IMR-90 (cell line): ENCODE data around the gene ATP1A4. TPM values are rescaled to one million over a fixed set of nuclear protein-coding genes. Genes with fewer than 3 reads are reported as not detected.
A peak's percentile ranks its signal among the peaks of the same experiment; 100 is the strongest.

ENCODE experiments used
- ATAC-seq: fragments of 200-7000 bp; cut with Tn5 transposase; 2 replicates; pipeline ENCODE4 v1.9.1; 2020; ENCODE audit warnings: low read depth, mild to moderate bottlenecking, moderate library complexity
- BruUV-seq: library from RNA; stranded (reverse); fragments of 400-500 nt; replicated peaks from 2 replicates; lab custom pipeline; 2021; lab: Mats Ljungman, UMichigan
- CTCF ChIA-PET: fragments of 300-600 bp; formaldehyde crosslinking; extraction: SDS; loops from one replicate; lab custom pipeline; 2021; ENCODE audit warnings: antibody characterized with exemption; lab: Yijun Ruan, JAX
- POLR2A ChIA-PET: fragments of 300-600 bp; sonication (Branson Sonifier 250); formaldehyde crosslinking; loops from one replicate; lab custom pipeline; 2022; ENCODE audit warnings: antibody characterized with exemption; ENCODE audit not compliant: unreplicated experiment; lab: Charles Lee
- DNase-seq: peaks from one replicate; pipeline ENCODE4 v3.0.0; 2013
- H2AFZ ChIP-seq: replicated peaks from 2 replicates; pipeline ENCODE3; 2013; ENCODE audit warnings: low read length, mild to moderate bottlenecking; ENCODE audit not compliant: poor library complexity
- H2AK5ac ChIP-seq: 2 replicates; pipeline ENCODE4 v1.6.1; 2013; ENCODE audit warnings: low read depth, low read length, inconsistent platforms
- H2AK9ac ChIP-seq: replicated peaks from 2 replicates; pipeline ENCODE3; 2013; ENCODE audit warnings: mild to moderate bottlenecking, low read depth, low read length, moderate library complexity; ENCODE audit not compliant: poor library complexity
- H2BK120ac ChIP-seq: 2 replicates; pipeline ENCODE4 v1.6.1; 2013; ENCODE audit warnings: low read depth, low read length, inconsistent platforms
- H2BK15ac ChIP-seq: 3 replicates; pipeline ENCODE4 v1.6.1; 2013; ENCODE audit warnings: low read depth, low read length, inconsistent platforms
- H2BK20ac ChIP-seq: 2 replicates; pipeline ENCODE4 v1.6.1; 2013; ENCODE audit warnings: low read depth, mild to moderate bottlenecking, inconsistent platforms, low read length, moderate library complexity
- H2BK5ac ChIP-seq: 2 replicates; pipeline ENCODE4 v1.6.1; 2013; ENCODE audit warnings: mild to moderate bottlenecking, low read depth, low read length, inconsistent platforms; ENCODE audit not compliant: poor library complexity, severe bottlenecking
- H3K14ac ChIP-seq: replicated peaks from 2 replicates; pipeline ENCODE4 v1.6.1; 2013; ENCODE audit warnings: low read depth, low read length, inconsistent platforms
- H3K18ac ChIP-seq: 2 replicates; pipeline ENCODE4 v1.6.1; 2013; ENCODE audit warnings: low read depth, low read length, control low read depth
- H3K23ac ChIP-seq: 2 replicates; pipeline ENCODE4 v1.6.1; 2013; ENCODE audit warnings: low read depth, low read length, inconsistent platforms
- H3K27ac ChIP-seq: 2 replicates; pipeline ENCODE4 v1.5.1; 2013; ENCODE audit warnings: mild to moderate bottlenecking, control low read depth, low read length; ENCODE audit not compliant: insufficient read depth
- H3K27me3 ChIP-seq: 2 replicates; pipeline ENCODE4 v1.6.1; 2013; ENCODE audit warnings: low read length; ENCODE audit not compliant: control insufficient read depth, insufficient read depth
- H3K36me3 ChIP-seq: 2 replicates; pipeline ENCODE4 v1.6.1; 2013; ENCODE audit warnings: low read length, mixed read lengths; ENCODE audit not compliant: control insufficient read depth, insufficient read depth
- H3K4ac ChIP-seq: 2 replicates; pipeline ENCODE4 v1.6.1; 2013; ENCODE audit warnings: low read depth, low read length, inconsistent platforms
- H3K4me1 ChIP-seq: 2 replicates; pipeline ENCODE4 v1.6.1; 2013; ENCODE audit warnings: low read length, mixed read lengths; ENCODE audit not compliant: control insufficient read depth, insufficient read depth
- H3K4me2 ChIP-seq: 2 replicates; pipeline ENCODE4 v1.6.1; 2013; ENCODE audit warnings: low read depth, mild to moderate bottlenecking, control low read depth, low read length, moderate library complexity
- H3K4me3 ChIP-seq: 2 replicates; pipeline ENCODE4 v1.5.1; 2013; ENCODE audit warnings: low read depth, mild to moderate bottlenecking, control low read depth, low read length, moderate library complexity; ENCODE audit not compliant: insufficient read depth
- H3K56ac ChIP-seq: 2 replicates; pipeline ENCODE4 v1.6.1; 2013; ENCODE audit warnings: low read length, inconsistent platforms; ENCODE audit not compliant: insufficient read depth; ENCODE audit errors: extremely low read depth
- H3K79me1 ChIP-seq, 2 experiments: 2 replicates each; pipeline ENCODE4 v1.6.1; 2013; ENCODE audit warnings: low read length in 2 of 2, inconsistent platforms in 1 of 2, low read depth in 1 of 2
- H3K9ac ChIP-seq: 2 replicates; pipeline ENCODE4 v1.6.1; 2013; ENCODE audit warnings: low read depth, low read length, control low read depth
- H3K9me1 ChIP-seq: 2 replicates; pipeline ENCODE4 v1.6.1; 2013; ENCODE audit warnings: low read length, inconsistent platforms; ENCODE audit not compliant: insufficient read depth
- H3K9me3 ChIP-seq: 2 replicates; pipeline ENCODE4 v1.6.1; 2013; ENCODE audit warnings: low read length; ENCODE audit not compliant: control insufficient read depth, insufficient read depth
- H4K20me1 ChIP-seq: 2 replicates; pipeline ENCODE4 v1.6.1; 2013; ENCODE audit warnings: low read length, inconsistent platforms; ENCODE audit not compliant: insufficient read depth
- H4K5ac ChIP-seq: 2 replicates; pipeline ENCODE4 v1.6.1; 2013; ENCODE audit warnings: mild to moderate bottlenecking, low read depth, low read length, control low read depth
- H4K8ac ChIP-seq, 2 experiments: 2 replicates each; pipeline ENCODE4 v1.6.1; 2013; ENCODE audit warnings: low read depth in 2 of 2, low read length in 2 of 2, control low read depth in 1 of 2, inconsistent platforms in 1 of 2
- H4K91ac ChIP-seq: 2 replicates; pipeline ENCODE4 v1.6.1; 2013; ENCODE audit warnings: low read depth, low read length, inconsistent platforms; ENCODE audit not compliant: insufficient read depth
- CEBPB ChIP-seq: IDR thresholded peaks from 2 replicates; pipeline ENCODE4 v1.6.1; 2012; ENCODE audit warnings: low read depth, low read length, improper control_type of control experiment
- MAZ ChIP-seq: IDR thresholded peaks from 2 replicates; pipeline ENCODE4 v1.6.1; 2012; ENCODE audit warnings: low read depth, mild to moderate bottlenecking, low read length, improper control_type of control experiment, moderate library complexity, borderline replicate concordance
- RAD21 ChIP-seq: IDR thresholded peaks from 2 replicates; pipeline ENCODE4 v1.6.1; 2012; ENCODE audit warnings: low read length, improper control_type of control experiment
- RCOR1 ChIP-seq: IDR thresholded peaks from 2 replicates; pipeline ENCODE4 v1.6.1; 2012; ENCODE audit warnings: mild to moderate bottlenecking, low read length, improper control_type of control experiment; ENCODE audit not compliant: insufficient replicate concordance
- SMC3 ChIP-seq: fragments of 150-350 bp; IDR thresholded peaks from 2 replicates; pipeline ENCODE4 v1.6.1; 2016; ENCODE audit warnings: low read depth, mild to moderate bottlenecking, antibody characterized with exemption, low read length, moderate library complexity
- WGBS, 2 experiments: methylation state at CpG; one replicate each; pipeline versions ENCODE4 v1.1.5 to v1.1.7; 2013; ENCODE audit warnings: missing lambda C conversion rate in 2 of 2; ENCODE audit not compliant: insufficient read length in 1 of 2; ENCODE audit errors: extremely low coverage in 2 of 2; 5-methylcytosine and 5-hydroxymethylcytosine counted together
- dilution Hi-C: fragments of 300-500 bp; cut with HindIII; formaldehyde crosslinking; loops from one replicate; pipeline ENCODE4 v1.14.3; 2018; ENCODE audit warnings: low sequenced_read_pairs; ENCODE audit not compliant: unreplicated experiment
- in situ Hi-C: fragments of 300-500 bp; cut with MboI; formaldehyde crosslinking; loops from 3 replicates; pipeline ENCODE4 v1.14.3; 2019; ENCODE audit warnings: low sequenced_read_pairs, inconsistent platforms, mixed read lengths
- intact Hi-C: fragments of 100-400 bp; cut with micrococcal nuclease; formaldehyde crosslinking; loops from 2 replicates; pipeline ENCODE4 v1.10.0; 2022
- polyA plus RNA-seq, 3 experiments: library from polyadenylated mRNA; depleted of rRNA; stranded (reverse); fragments of >200 nt; gene quantifications; 2 replicates each; pipeline ENCODE4 v1.2.3, GENCODE V29; 2012; ENCODE audit warnings: low replicate concordance in 1 of 3
- total RNA-seq: library from RNA; depleted of rRNA; stranded (reverse); fragments of >200 nt; gene quantifications from 2 replicates; pipeline ENCODE4 v1.2.3, GENCODE V29; 2012
- TF ChIP-seq, protein P1 (sequence below): conservative IDR thresholded peaks from 2 replicates; pipeline ENCODE4 v1.5.1; 2012; ENCODE audit warnings: mild to moderate bottlenecking, low read depth, low read length, improper control_type of control experiment
- TF ChIP-seq, protein P2 (sequence below): fragments of 150-350 bp; IDR thresholded peaks from 2 replicates; pipeline ENCODE4 v1.6.1; 2017; ENCODE audit warnings: mild to moderate bottlenecking, antibody characterized with exemption, low read length, low read depth
- TF ChIP-seq, protein P3 (sequence below): fragments of 150-350 bp; IDR thresholded peaks from 2 replicates; pipeline ENCODE4 v1.6.1; 2016; ENCODE audit warnings: low read depth, mild to moderate bottlenecking, low read length, moderate library complexity, borderline replicate concordance

Gene ATP1A4
- total and polyA plus RNA-seq, 2 of the 4 experiments (the other 2 are of a cell fraction), result not detected

DNA sequence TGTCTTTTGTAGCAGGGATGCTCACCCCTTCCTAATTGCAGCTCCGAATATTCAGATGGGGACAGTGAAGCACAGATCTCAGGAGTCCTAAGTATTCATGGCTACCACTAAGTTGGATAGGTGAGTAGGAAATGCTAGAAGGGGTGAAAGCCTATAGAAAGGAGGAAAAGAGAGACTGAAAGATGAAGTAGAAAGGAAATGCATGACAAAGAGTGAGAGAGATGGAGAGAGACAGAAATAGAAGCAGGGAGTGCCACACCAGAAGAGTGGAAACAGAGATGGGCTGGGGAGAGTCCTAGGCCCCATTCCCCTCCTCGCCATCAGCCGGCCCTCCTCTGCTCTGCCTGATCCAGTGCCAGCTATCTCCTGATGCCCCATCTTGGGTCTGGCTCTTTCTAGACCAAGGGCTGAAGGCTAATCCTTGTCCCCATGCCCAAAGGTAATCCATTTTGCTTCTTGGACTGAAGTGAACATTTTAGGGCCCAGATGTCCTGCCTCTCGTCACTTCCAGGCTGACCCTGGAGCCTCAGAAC lies 55.8 kb downstream of the ATP1A4 start:
- DNase-seq, result no peak
- Histone ChIP-seq H3K79me1 (peaks cover 26 to 74% of the 10 kb centered on the region in 2 experiments), H3K4me1 (peaks cover 44% of the 10 kb centered on the region), H2AK5ac (peak overlapping the region; percentile 82), H3K27ac (peak overlapping the region; percentile 88), H2AK9ac (peak overlapping the region; percentile 99), H4K5ac (peak overlapping the region; percentile 37), H3K9me1 (peaks cover 51% of the 10 kb centered on the region), H3K4ac (peak overlapping the region; percentile 95), H3K27me3 (no peaks in the 10 kb centered on the region), H2BK20ac (peak overlapping the region; percentile 66), H3K56ac (peak overlapping the region; percentile 80; the same call in 1 of the 2 replicates), H2BK15ac (peak overlapping the region; percentile 45; the same call in 2 of the 3 replicates), H2AFZ (peak overlapping the region; percentile 9), H3K18ac (peak overlapping the region; percentile 43), H3K23ac (peak overlapping the region; percentile 89), H2BK5ac (peak overlapping the region; percentile 92), H4K91ac (peak overlapping the region; percentile 76), H3K4me3 (no peak overlapping the region), H3K9ac (peak overlapping the region; percentile 55), H3K36me3 (peaks cover 42% of the 10 kb centered on the region), H2BK120ac (peak overlapping the region; percentile 79), H3K14ac (peak overlapping the region; percentile 93), H3K4me2 (peak overlapping the region; percentile 81), H3K9me3 (no peaks in the 10 kb centered on the region), H4K20me1 (peaks cover 60% of the 10 kb centered on the region), H4K8ac (peak overlapping the region; percentile 21 to 67; a peak in 3 of 4 replicates)
- ChIA-PET POLR2A (interaction anchor here (1.0 kb wide), 1 partner anchor 12 kb away, joined by 5 read pairs; no protein-coding TSS in a partner anchor), CTCF (interaction anchor here (3.0 kb wide), 1 partner anchor 14 kb away, joined by 10 read pairs; no protein-coding TSS in a partner anchor)
- WGBS, 2 experiments, result no CpG with 5 or more reads among the region's 4 CpGs
- dilution Hi-C loops, result no loop called here
- intact Hi-C loops, result no loop called here
- TF ChIP-seq, protein P1, sequence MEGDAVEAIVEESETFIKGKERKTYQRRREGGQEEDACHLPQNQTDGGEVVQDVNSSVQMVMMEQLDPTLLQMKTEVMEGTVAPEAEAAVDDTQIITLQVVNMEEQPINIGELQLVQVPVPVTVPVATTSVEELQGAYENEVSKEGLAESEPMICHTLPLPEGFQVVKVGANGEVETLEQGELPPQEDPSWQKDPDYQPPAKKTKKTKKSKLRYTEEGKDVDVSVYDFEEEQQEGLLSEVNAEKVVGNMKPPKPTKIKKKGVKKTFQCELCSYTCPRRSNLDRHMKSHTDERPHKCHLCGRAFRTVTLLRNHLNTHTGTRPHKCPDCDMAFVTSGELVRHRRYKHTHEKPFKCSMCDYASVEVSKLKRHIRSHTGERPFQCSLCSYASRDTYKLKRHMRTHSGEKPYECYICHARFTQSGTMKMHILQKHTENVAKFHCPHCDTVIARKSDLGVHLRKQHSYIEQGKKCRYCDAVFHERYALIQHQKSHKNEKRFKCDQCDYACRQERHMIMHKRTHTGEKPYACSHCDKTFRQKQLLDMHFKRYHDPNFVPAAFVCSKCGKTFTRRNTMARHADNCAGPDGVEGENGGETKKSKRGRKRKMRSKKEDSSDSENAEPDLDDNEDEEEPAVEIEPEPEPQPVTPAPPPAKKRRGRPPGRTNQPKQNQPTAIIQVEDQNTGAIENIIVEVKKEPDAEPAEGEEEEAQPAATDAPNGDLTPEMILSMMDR, result no peak
- TF ChIP-seq SMC3 (no peak), MAZ (no peak), RCOR1 (no peak), CEBPB (no peak), RAD21 (no peak)
- TF ChIP-seq, protein P2, sequence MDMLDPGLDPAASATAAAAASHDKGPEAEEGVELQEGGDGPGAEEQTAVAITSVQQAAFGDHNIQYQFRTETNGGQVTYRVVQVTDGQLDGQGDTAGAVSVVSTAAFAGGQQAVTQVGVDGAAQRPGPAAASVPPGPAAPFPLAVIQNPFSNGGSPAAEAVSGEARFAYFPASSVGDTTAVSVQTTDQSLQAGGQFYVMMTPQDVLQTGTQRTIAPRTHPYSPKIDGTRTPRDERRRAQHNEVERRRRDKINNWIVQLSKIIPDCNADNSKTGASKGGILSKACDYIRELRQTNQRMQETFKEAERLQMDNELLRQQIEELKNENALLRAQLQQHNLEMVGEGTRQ, result no peak
- TF ChIP-seq, protein P3, sequence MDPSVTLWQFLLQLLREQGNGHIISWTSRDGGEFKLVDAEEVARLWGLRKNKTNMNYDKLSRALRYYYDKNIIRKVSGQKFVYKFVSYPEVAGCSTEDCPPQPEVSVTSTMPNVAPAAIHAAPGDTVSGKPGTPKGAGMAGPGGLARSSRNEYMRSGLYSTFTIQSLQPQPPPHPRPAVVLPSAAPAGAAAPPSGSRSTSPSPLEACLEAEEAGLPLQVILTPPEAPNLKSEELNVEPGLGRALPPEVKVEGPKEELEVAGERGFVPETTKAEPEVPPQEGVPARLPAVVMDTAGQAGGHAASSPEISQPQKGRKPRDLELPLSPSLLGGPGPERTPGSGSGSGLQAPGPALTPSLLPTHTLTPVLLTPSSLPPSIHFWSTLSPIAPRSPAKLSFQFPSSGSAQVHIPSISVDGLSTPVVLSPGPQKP, result no peak
- in situ Hi-C loops, result no loop called here
- ATAC-seq, result no peak
- BruUV-seq, result no TSS peak
